OCI-LY7 (cell line): ENCODE data around the gene BMPER.

ENCODE experiments used
- CTCF ChIP-seq: fragments of 200-600 bp; sonication (generic); conservative IDR thresholded peaks from 2 replicates; pipeline ENCODE4 v1.5.1; 2014; ENCODE audit warnings: mild to moderate bottlenecking, antibody characterized with exemption, low read length, moderate library complexity, mixed read lengths
- EZH2phosphoT487 ChIP-seq: fragments of 200-600 bp; sonication (generic); IDR thresholded peaks from 2 replicates; pipeline ENCODE4 v1.6.1; 2018; ENCODE audit warnings: low read depth, borderline replicate concordance, mild to moderate bottlenecking, mixed run types, antibody characterized with exemption, low read length, moderate library complexity, mixed read lengths

- TF ChIP-seq CTCF (no peak), EZH2phosphoT487 (no peak)
Measured at GRCh38 chr7:33937871-33938270, 32.5 kb downstream of the BMPER start.
